ENCODE measurements around the gene PCDH1.
A peak's percentile ranks its signal among the peaks of the same experiment; 100 is the strongest.

The PCDH1 gene

DNA sequence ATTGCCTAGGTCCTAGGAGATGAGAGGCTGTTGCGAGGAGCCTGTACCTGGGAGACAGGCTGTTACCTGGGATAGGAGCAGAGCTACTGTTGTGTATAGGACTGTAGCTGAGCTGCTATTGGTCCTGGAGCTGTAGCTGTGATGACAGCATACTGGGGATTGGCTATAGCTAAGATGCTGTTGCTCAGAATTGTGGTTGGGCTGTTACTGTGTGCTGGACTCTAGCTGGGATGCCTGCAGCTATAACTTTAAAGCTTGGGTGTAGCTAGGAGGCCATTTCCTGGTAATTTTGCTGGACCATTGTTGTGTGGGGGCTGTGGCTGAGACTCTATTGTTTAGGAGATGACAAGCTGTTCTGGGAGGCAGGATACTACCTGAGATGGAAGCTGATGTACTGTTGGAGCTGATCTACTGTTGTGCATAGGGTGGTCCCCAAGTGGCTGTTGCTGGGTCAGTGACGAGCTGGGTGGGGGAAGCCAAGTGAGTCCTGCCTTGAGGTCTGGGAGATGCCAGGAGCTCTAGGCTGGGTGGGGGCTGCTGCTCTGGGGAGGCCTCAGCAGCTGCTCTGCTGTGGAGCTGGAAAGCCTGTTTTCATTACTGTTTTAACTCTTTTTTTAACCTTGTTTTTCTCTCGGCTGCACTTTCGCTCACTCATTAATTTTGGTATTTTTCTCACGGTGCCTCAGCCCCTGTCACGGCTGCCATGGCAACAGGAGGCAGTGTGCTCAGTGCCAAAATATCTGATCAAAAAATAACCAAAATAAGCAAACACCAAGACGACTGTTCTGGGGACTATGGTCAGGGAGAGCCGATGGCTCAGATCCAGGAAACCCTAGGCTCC, 3.0 kb upstream of the PCDH1 start:
- H3K27me3 ChIP-seq (ENCODE audit: low read depth, low read length), result peaks cover 17% of the 10 kb centered on the region
- no peaks in the 10 kb centered on the region for H4K20me1 ChIP-seq (ENCODE audit: insufficient read depth, low read length)
- H3K4me2 ChIP-seq (ENCODE audit: low read length), result no peak overlapping the region
- no peak overlapping the region for H3K4me3 ChIP-seq (ENCODE audit: low read length)
- no peaks in the 10 kb centered on the region for H3K9me3 ChIP-seq (ENCODE audit: insufficient read depth, low read length)
- no peak overlapping the region for H3K27ac ChIP-seq (ENCODE audit: low read length)
- TF ChIP-seq, protein P1, sequence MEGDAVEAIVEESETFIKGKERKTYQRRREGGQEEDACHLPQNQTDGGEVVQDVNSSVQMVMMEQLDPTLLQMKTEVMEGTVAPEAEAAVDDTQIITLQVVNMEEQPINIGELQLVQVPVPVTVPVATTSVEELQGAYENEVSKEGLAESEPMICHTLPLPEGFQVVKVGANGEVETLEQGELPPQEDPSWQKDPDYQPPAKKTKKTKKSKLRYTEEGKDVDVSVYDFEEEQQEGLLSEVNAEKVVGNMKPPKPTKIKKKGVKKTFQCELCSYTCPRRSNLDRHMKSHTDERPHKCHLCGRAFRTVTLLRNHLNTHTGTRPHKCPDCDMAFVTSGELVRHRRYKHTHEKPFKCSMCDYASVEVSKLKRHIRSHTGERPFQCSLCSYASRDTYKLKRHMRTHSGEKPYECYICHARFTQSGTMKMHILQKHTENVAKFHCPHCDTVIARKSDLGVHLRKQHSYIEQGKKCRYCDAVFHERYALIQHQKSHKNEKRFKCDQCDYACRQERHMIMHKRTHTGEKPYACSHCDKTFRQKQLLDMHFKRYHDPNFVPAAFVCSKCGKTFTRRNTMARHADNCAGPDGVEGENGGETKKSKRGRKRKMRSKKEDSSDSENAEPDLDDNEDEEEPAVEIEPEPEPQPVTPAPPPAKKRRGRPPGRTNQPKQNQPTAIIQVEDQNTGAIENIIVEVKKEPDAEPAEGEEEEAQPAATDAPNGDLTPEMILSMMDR (IDR thresholded peaks at IDR 0.05; ENCODE audit: low read depth, low read length), result no peak
- TF ChIP-seq EZH2phosphoT487 (IDR thresholded peaks at IDR 0.05; ENCODE audit: low read depth), result no peak
- H2AFZ ChIP-seq (ENCODE audit: low read depth, low read length), result no peak overlapping the region
- peaks cover 14% of the 10 kb centered on the region for H3K4me1 ChIP-seq (ENCODE audit: low read length)
- H3K79me2 ChIP-seq (ENCODE audit: low read length), result no peaks in the 10 kb centered on the region
- no peaks in the 10 kb centered on the region for H3K36me3 ChIP-seq (replicated peaks; ENCODE audit: low read depth, low read length)
- H3K9ac ChIP-seq (ENCODE audit: low read length), result no peak overlapping the region

- no peak overlapping the region for H3K4me2 ChIP-seq (ENCODE audit: low read length)
- no peak overlapping the region for H3K4me3 ChIP-seq (ENCODE audit: low read length)
- H2AFZ ChIP-seq (ENCODE audit: low read depth, low read length), result no peak overlapping the region
- H4K20me1 ChIP-seq (ENCODE audit: insufficient read depth, low read length), result no peaks in the 10 kb centered on the region
- no peaks in the 10 kb centered on the region for H3K36me3 ChIP-seq (replicated peaks; ENCODE audit: low read depth, low read length)
- peaks cover 17% of the 10 kb centered on the region for H3K27me3 ChIP-seq (ENCODE audit: low read depth, low read length)
- no peaks in the 10 kb centered on the region for H3K9me3 ChIP-seq (ENCODE audit: insufficient read depth, low read length)
- no peak overlapping the region for H3K27ac ChIP-seq (ENCODE audit: low read length)
- no peaks in the 10 kb centered on the region for H3K79me2 ChIP-seq (ENCODE audit: low read length)
- no peak overlapping the region for H3K9ac ChIP-seq (ENCODE audit: low read length)
- peaks cover 14% of the 10 kb centered on the region for H3K4me1 ChIP-seq (ENCODE audit: low read length)
- TF ChIP-seq, protein P1 (IDR thresholded peaks at IDR 0.05; ENCODE audit: low read depth, low read length), result no peak
- TF ChIP-seq EZH2phosphoT487 (IDR thresholded peaks at IDR 0.05; ENCODE audit: low read depth), result no peak
These were observed 1.9 kb upstream of the PCDH1 start for GRCh38 chr5:141879941-141880738.

- Histone ChIP-seq H3K27me3 (ENCODE audit: low read depth, low read length) (peaks cover 10% of the 10 kb centered on the region), H3K27ac (ENCODE audit: low read length) (no peak overlapping the region), H3K4me1 (ENCODE audit: low read length) (peaks cover 14% of the 10 kb centered on the region), H3K9ac (ENCODE audit: low read length) (no peak overlapping the region), H3K36me3 (replicated peaks; ENCODE audit: low read depth, low read length) (no peaks in the 10 kb centered on the region), H3K79me2 (ENCODE audit: low read length) (no peaks in the 10 kb centered on the region), H3K4me3 (ENCODE audit: low read length) (no peak overlapping the region), H2AFZ (ENCODE audit: low read depth, low read length) (no peak overlapping the region), H4K20me1 (ENCODE audit: insufficient read depth, low read length) (no peaks in the 10 kb centered on the region), H3K4me2 (ENCODE audit: low read length) (no peak overlapping the region), H3K9me3 (ENCODE audit: insufficient read depth, low read length) (no peaks in the 10 kb centered on the region)
- TF ChIP-seq, protein P1 (IDR thresholded peaks at IDR 0.05; ENCODE audit: low read depth, low read length), result no peak
- no peak for TF ChIP-seq EZH2phosphoT487 (IDR thresholded peaks at IDR 0.05; ENCODE audit: low read depth)
These were observed 1.2 kb upstream of the PCDH1 start for GRCh38 chr5:141879426-141879759.

GRCh38 chr5:141878711-141879425, 658 bp upstream of the PCDH1 start:
- no peaks in the 10 kb centered on the region for H3K36me3 ChIP-seq (replicated peaks; ENCODE audit: low read depth, low read length)
- no peak overlapping the region for H2AFZ ChIP-seq (ENCODE audit: low read depth, low read length)
- H3K79me2 ChIP-seq (ENCODE audit: low read length), result no peaks in the 10 kb centered on the region
- no peaks in the 10 kb centered on the region for H4K20me1 ChIP-seq (ENCODE audit: insufficient read depth, low read length)
- TF ChIP-seq, protein P1 (IDR thresholded peaks at IDR 0.05; ENCODE audit: low read depth, low read length), result peak; percentile 86
- no peak for TF ChIP-seq EZH2phosphoT487 (IDR thresholded peaks at IDR 0.05; ENCODE audit: low read depth)
- H3K9me3 ChIP-seq (ENCODE audit: insufficient read depth, low read length), result no peaks in the 10 kb centered on the region
- H3K4me1 ChIP-seq (ENCODE audit: low read length), result peaks cover 14% of the 10 kb centered on the region
- H3K4me3 ChIP-seq (ENCODE audit: low read length), result peak overlapping the region; percentile 69
- H3K4me2 ChIP-seq (ENCODE audit: low read length), result peak overlapping the region; percentile 82
- peaks cover 10% of the 10 kb centered on the region for H3K27me3 ChIP-seq (ENCODE audit: low read depth, low read length)
- H3K9ac ChIP-seq (ENCODE audit: low read length), result no peak overlapping the region
- H3K27ac ChIP-seq (ENCODE audit: low read length), result no peak overlapping the region

Measured in OCI-LY3 (cell line).